Activated CD4-positive, alpha-beta T cell treated with anti-CD3 and anti-CD28 coated beads, Interleukin-2, Interleukin-6, amounts not matched to agents 100 ng/mL and 50 ng/mL, durations not matched to agents 16 hours and 8 hours (primary cell): Measurements from ENCODE around the gene MUC4.
"Not testable (repeated sequence)": the region's sequence is repeated elsewhere in the genome, so short reads cannot be mapped to it uniquely, and the experiment has no call there.

Source experiments
- DNase-seq: peaks from one replicate; pipeline ENCODE4 v3.0.0-alpha.2; 2020

Gene MUC4

DNA sequence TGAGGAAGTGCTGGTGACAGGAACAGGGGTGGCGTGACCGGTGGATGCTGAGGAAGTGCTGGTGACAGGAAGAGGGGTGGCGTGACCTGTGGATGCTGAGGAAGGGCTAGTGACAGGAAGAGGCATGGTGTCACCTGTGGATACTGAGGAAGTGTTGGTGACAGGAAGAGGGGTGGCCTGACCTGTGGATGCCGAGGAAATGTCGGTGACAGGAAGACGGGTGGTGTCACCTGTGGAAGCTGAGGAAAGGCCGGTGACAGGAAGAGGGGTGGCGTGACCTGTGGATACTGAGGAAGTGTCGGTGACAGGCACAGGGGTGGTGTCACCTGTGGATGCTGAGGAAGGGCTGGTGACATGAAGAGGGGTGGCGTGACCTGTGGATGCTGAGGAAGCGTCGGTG, 30.5 kb downstream of the MUC4 start:
- not testable (repeated sequence) for DNase-seq

DNA sequence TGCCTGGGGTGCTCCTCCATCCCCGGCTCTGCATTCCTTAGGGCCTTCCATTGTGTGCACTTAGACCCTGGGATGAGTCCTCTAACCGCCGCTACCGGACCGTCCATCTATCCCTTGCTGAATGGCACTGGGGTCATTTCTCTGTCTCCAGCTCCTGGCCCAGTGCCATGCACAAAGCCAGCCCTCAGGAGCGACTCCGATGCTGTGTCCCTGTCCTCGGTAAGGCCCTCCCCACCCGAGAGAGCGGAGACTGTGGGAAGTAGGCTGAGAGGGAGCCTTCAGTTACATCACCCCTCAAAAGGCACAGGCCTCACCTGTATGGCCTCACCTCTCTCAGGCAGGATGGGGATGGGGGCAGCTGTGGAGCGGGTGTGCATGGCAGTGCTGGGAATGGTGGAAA, 33.8 kb downstream of the MUC4 start:
- no peak for DNase-seq

DNA sequence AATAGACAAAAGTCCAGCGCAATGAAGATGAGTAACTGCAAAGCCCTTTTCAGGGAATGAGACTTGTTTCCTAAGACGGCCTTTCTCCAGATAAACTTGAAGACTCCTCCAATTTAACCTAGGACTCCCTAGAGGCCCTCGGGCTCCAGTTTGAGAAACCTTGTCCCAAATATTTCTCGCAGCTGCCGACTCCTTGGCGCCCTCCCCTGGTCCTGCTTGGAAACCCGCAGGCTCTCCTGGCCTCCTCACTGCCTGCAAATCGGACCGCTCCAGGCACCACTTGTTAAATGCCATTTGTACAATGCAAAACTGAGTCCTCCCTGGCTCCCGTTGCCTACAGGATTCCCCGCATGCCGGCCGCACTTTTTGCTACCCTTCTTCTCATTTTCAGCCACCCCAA, 36.8 kb downstream of the MUC4 start:
- no peak for DNase-seq

DNA sequence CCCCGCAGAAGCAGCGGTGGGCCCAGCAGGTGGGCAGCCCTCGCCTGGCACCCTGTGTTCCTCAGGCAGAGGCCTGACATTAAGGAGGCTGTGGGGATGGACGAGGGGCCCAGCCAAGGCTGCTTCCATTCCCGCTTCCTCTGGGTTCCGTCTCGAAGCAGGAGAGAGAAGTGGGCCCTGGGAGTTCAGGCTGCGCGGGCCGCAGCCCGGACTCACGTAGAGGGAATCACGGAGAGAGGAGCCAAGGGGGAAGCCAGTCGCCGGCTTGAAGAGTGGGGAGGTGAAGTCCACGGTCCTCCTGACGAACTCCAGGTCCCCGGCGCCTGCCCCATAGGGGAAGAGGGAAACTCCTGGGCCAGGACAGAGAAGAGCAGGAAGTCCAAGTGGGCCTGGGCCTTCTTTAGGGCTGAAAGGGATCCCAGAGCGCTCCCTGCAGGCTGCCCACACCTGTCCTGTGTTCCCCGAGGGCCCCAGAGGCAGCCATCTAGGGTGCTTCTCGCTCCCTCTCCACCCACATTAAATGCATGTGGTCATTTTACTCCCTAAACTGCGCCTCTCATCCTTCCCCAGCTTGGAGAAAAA, 37.7 kb downstream of the MUC4 start:
- no peak for DNase-seq

DNA sequence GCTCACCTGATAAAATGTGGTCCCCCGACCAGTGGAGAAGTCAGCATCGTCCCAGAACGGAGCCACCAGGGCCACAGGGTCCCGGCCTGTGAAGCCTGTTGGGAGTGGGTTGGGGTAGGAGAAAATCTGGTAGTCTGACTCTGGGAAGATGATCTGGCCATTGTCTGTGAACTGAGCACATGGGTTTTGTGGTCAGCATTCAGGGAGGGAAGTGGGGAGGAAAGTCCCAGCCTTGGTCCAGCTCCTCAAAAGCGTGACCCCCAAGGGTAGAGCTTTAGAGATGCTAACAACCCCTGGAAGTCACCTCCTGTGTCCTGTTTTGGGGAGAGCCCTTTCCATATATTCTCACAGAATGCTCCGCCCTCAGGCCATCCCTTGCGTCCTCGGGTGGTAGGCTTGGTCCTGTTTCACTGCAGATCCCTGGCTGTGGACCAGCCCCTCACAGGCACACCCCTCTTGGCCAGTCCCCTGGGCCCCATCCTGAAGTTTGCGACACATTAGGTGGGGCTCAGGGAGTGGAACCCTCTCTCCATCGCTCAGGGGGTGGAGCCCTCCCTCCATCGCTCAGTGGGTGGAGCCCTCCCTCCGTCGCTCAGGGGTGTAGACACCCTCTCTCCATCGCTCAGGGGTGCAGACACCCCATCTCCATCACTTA, 40.0 kb downstream of the MUC4 start:
- DNase-seq: no peak

DNA sequence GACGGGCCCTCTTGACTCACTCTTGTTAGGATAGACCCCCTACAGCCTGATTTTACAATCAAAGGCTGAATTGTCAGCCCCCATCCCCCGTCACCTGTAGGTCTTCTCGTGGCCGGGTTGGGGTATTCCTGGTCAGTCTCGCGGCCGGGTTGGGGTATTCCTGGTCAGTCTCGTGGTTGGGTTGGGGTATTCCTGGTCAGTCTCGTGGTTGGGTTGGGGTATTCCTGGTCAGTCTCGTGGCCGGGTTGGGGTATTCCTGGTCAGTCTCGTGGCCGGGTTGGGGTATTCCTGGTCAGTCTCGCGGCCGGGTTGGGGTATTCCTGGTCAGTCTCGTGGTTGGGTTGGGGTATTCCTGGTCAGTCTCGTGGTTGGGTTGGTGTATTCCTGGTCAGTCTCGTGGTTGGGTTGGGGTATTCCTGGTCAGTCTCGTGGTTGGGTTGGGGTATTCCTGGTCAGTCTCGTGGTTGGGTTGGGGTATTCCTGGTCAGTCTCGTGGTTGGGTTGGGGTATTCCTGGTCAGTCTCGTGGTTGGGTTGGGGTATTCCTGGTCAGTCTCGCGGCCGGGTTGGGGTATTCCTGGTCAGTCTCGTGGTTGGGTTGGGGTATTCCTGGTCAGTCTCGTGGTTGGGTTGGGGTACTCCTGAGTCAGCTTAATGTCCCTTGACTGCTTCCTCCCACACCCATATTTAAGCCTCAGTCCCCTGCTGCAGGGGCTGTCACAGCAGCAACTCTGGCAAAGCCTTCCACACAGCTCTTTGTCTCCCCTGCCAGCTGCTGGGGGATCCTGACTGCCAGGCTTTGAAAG, 40.7 kb downstream of the MUC4 start:
- DNase-seq: not testable (repeated sequence)

DNA sequence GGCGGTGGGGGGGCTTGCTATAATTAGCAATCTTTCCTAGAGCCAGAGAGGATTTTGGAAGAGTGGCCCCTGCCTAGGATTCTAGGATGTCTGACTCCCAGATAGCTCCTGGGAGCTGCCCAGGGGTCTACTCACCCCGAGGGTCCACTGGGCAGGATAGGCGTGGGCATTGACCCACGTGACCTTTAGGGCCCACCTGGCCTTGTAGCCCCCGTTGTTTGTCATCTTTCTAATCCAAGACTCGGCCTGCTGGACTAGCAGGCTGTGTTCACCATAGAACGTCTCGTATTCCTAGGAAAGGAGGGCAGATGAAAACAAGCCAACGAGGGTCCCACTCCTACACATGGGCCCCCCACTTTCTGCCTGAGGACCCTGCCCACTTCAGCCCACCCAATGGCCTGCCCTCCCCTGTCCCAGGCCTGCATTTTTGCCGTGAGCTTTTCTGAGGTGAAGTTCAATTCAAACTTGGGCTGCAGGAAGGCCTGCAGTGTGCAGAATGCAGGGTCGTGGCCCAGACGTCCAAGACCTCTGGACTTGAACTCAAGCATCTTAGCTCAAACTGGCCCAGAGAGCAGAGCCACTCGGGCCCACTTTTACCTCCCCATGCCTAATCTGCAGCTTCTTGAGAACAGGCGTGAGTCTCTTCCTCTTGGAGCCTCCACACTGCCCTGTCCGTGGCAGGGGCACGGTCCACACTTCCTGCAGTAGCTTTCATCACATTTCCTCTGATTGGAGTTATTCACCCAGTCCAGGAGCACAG, 41.5 kb downstream of the MUC4 start:
- DNase-seq: no peak

DNA sequence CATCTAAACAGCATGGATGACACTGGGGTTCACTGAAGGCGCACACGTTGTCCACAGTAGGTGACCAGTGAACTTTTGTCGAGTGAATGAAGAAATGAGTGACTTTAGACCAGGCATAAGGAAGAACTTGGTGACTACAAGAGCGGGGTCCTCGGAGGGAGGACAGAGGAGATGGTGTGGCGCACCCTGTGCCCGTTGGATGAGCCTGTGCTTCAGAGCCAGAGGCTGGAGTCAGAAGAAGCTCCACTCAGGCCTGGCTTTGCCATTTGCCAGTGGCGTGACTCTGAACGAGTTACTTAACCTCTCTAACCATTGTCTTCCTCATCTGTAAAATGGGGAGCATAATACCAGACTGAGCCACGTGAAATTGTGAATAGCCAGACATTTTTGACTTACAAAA, 42.2 kb downstream of the MUC4 start:
- DNase-seq: no peak

DNA sequence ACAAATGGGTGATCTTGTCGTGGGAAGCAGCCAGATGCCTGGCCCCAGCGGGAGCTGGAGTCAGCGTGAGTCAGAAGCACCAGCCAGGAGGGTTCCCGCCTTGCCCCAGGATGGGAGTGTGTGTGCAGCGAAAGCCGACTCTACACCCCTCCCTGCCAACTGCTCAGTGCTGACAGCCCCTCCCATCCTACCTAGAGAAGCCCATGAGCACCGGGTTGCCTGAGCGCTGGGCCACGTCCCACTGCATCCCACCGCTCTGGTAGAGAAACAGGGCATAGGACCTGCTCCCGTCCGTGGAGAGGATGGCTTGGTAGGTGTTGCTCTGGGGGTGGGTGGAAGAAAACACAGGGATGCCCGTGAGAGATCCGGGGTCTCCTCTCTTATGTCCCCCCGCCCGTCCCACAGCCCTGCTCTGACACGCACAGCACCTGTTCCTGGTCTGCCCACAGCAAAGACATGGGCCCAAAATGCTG, 42.9 kb downstream of the MUC4 start:
- no peak for DNase-seq

DNA sequence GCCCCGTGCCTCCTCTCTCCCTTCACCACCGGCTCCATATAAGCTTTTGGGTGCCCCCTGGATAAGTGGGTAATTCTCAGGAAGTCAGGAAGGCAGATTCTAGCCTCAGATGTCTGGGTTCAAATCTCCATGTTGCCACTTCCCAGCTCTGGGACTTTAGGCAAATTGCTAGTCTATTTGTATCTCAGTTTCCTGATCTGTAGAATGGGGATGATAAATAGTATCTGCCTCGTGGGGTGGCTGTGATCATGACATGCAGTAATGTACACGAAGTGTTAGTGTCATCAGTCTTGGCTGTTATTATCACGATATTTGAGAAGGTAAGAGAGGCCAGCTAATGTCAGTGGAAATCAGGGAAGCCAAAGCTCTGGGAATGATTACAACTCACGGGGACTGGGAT, 43.3 kb downstream of the MUC4 start:
- no peak for DNase-seq

DNA sequence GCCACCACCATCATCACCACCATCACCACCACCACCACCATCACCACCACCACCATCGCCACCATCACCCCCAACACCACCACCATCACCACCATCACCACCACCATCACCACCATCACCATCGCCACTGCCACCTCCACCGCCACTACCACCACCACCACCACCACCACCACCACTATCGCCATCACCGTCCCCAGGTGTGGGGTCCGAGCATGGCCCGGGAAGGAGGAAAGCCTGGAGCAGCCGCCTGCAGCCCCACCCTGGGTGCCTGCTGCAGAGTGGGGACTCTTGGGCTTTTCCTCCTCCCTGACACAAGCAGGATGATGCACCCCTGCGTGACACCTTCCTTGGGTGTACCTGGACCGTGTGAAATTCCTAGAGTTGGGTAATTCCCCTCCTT, 43.9 kb downstream of the MUC4 start:
- DNase-seq: no peak

DNA sequence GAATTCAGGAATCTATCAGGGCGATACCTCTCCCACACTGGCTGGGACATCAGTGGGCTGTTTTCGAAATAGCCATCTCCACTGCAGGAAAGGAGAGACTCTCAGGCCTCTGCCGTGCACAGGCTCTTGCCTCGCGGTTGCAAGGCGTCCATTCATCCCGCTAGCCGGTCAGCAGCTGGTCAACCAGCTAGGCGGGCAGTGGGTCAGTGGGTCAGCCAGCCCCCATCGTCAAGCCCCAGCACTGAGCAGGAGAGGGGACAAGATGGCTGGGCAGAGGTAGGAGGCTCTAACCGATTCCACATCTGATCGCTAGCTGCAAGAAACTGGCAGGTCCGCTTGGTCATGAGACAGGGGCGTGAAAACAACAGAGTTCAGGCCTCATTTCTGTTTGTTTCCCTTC, 45.1 kb downstream of the MUC4 start:
- DNase-seq: no peak

DNA sequence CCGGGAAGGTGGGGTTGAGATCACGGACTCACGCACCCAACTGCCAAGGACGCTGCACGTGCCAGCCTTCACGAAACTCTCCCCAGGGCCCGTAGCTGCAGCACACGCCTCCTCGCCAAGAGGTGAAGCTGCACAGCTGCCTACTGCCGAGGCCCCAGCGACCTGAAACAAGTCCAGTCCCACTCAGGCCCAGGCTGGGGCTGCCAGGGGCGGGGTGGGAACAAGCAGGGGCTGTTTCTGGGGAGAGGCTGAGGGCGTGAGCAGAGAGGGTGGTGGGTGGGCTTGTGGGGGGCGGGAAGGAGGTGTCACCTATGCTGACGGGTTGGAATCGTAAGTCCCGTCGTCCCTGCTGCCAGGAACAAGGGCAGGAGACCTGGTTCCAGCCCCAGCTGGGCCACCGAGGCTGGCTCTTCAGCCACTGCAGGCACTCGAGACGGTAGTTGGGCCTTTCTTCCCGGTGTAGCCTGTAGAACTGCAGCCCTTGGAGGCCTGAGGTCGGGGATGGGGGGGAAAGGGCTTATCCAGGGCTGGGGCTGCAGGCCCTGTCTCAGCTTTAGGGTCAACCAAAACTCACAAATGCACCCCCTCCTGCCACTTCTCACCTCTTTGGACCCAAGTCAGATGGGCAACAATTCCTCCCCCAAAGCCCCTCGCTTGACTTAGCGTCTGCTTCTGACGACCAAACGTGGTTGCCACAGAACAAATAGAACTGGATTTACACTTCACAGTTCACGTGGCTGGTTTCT, 46.6 kb downstream of the MUC4 start:
- DNase-seq: no peak

DNA sequence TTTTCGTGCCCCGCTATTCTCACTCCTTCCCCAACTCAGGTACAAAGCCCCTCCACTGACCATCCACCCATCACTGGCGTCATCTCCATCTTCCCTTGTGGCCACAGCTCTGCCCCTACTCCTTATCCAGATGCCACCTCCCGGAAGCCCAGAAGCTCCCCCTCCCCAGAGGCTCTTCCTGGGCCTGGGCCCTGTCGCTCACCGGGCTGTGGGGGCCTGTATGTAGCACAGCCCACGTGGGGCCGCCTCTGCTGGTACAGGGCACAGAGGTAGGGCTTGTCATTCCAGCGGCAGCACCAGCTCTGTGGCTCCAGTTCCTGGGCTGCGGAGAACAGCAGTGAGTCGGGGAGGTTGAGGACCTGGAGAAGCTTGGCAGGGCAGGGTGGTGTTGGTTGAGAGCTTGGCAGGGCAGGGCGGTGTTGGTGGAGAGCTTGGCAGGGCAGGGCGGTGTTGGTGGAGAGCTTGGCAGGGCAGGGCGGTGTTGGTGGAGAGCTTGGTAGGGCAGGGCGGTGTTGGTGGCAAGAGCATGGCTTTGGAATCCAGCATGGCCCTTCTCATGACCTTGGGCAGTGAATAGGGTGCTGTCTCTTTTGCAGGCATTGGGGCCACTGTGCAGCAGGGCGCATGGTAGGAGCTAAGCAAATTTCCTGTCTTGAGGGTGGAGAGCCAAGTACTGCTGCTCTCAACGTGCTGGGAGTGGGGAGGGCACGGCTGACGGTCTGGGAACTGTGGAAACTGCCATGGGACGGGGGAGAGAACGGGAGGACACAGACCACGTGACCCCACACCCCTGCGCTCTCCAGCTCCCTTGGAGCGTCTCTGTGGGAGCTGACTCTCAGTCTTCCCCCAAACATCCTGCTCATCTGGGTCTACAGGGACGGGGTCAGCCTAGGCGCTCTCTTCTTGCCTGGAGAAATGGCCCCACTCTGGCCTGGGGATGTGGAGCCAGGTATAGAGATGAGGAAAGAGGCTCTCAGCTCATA, 47.6 kb downstream of the MUC4 start:
- no peak for DNase-seq

DNA sequence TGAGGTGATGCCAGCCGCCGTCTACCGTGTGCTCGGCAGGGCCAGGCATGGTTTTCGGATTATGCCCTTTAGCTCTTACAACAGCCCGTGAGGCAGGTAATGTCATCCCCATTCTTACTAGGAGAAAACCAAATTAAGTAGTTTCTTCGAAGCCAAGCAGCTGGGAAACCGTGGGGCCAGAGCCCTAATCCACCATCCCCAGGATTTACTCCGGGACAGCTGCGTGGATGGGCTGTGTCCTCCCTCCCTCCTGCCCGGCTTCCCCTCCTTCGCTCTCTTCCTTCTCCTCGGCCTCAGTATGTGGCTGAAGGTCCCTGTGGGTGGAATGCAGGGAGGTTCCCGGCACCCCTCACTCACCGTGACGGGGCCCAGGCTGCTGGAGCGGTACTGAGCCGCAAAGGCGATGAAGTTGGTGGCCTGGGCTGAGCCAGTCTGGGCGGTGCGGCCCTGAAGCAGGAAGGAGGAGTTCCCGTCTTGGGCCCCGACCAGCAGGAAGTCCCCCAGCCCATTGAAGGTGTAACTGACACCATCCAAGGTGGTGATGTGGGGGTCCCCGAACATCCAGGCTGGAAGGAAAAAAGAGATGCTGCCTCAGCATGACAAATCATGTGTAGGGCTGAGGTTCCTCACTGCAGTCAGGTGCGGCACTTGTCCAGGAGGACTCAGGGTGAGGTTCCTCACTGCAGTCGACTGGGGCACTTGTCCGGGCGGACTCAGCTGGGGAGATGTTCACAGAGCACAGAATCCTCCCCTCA, 48.5 kb downstream of the MUC4 start:
- DNase-seq: no peak

DNA sequence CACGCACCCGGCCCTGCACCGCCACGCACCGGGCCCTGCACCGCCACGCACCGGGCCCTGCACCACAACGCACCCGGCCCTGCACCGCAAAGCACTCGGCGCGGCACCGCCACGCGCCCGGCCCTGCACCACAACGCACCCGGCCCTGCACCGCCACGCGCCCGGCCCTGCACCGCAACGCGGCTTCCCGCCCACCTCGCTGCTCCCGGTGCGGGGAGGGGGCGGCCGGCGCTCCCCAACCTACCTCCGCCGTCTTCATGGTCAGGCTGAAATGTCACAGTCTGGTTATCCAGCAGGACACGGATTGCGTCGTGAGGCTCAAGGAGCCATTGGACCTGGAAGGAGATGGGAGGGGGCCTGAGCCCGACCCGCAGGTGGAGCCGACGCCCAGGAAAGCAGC, 49.1 kb downstream of the MUC4 start:
- no peak for DNase-seq

DNA sequence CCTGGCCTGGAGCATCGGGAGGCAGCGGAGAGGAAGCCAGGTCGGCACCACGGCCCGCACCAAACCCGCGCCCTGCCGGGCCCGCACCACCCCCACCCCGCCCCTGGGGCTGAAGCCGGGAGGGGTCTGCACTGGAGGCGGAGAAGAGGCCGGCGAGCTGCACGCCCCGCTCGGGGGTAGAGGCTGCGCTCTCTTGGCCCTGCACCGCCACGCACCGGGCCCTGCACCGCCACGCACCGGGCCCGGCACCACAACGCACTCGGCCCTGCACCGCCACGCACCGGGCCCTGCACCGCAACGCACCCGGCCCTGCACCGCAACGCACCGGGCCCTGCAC, 49.5 kb downstream of the MUC4 start:
- DNase-seq: no peak

DNA sequence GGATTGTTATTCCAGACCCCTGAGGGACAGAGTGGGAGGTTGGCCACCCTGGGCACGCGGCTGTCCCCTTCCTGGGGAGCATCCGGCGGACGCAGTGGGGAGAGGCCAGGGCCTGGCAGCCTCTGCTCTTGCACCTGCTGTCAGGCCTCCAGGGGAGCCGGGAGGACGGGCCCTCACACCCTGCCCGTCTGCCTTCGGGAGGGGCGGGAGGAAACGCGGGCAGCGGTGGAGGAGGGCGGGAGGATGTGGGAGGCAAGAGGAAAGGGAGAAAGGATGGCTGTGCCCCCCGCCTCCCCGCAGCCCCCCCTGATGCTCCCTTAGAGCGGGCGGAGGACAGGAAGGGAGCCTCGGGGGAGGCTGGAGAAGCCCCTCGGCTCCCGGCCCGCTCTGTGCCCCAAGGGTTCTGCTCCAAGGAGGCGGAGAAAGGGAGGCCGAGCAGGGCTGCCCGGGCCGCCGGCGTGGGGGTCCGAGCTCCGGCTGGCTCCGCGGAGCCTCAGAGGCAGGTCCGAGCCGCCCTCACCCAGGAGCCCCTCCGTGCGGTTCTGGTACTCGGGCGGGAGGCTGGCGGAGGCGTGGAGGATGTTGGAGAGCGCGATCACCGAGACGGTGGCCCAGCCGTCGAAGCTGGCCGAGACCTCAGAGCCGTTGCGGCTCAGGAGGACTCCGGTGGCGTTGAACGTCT, 50.0 kb downstream of the MUC4 start:
- no peak for DNase-seq

DNA sequence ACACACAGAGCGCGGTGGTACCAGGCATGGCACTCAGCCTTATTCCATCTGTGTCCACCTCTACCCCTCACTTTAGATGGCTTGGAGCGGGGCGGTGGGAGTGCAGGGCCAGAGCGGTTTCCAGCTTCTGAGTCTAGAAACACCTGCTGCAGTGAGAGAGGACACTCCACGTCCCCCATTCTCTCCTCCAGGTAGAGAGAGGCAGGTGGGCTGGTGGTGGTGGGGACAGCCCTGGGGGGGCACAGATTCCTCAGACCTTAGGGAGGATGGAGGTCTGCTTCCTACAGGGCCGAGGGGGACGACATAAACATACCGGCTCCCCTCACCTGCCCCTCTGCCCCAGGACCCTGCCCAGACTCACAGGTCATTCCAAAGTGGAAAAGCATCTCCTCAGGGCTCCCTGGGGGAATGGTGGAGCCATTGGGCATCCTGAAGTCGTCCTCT, 50.6 kb downstream of the MUC4 start:
- DNase-seq: no peak
